Esophagus muscularis mucosa (tissue), 4 donors: ENCODE results near the gene PCED1B.

Experiments
- CTCF ChIP-seq, 3 experiments: fragments of 200-600 bp in 2 of 3; fragments of 450-650 bp in 1 of 3; sonication (generic) in 2 of 3; IDR thresholded peaks; one replicate each; pipeline ENCODE4 v1.5.1; 2017 to 2019; ENCODE audit warnings: antibody characterized with exemption in 3 of 3, mild to moderate bottlenecking in 2 of 3, moderate library complexity in 1 of 3
- EP300 ChIP-seq: sonication (generic); formaldehyde crosslinking; IDR thresholded peaks from one replicate; pipeline ENCODE4 v1.6.1; 2017; ENCODE audit warnings: antibody characterized with exemption
- POLR2A ChIP-seq: fragments of 450-650 bp; IDR thresholded peaks from one replicate; pipeline ENCODE4 v1.6.1; 2017; ENCODE audit warnings: antibody characterized with exemption, moderate library complexity, mild to moderate bottlenecking, low read depth

GRCh38 chr12:47053961-47054360, 25.5 kb upstream of the PCED1B start:
- TF ChIP-seq CTCF (IDR thresholded peaks at IDR 0.05): no peak
- TF ChIP-seq POLR2A: no peak
- TF ChIP-seq EP300: no peak
